GOT3 (cell line): ENCODE measurements around the gene RIC1.
"Not testable (repeated sequence)": the region's sequence is repeated elsewhere in the genome, so short reads cannot be mapped to it uniquely, and the experiment has no call there.

Experiments used
- DNase-seq: peaks from one replicate; lab custom pipeline; 2025; ENCODE audit warnings: mixed read lengths; lab: John Stamatoyannopoulos, UW

Gene RIC1

DNA sequence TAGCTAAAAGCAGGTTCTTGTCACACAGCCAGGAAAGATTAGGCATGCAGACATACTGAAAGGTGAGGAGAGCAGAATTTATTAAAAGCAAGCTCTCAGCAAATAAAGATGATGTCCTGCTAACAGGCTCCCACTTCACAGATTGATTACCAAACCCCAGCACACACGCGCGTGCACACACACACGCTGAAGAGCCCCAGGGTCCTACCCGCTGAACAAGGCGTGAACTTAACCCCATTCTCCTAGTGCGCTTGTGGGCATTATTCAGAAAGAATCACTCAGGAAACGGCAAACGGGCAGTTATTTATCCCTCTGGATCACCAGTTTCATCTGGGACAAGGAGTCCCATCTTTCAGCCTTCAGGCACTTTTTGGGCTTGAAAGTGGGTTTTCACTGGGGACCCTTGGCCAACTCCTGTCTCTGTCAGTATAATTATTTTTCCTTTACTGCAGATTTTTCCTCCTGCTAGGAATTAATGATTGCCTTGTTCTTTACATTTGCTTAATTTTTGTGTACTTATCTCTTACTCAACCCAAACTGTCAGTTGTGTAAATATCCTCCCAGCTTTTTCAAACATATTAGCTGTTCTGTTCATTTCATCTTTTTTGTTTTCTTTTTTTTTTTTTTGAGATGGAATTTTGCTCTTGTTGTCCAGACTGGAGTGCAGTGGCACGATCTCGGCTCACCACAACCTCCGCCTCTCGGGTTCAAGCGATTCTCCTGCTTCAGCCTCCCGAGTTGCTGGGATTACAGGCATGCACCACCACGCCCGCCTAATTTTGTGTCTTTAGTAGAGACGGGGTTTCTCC lies 92.6 kb downstream of the RIC1 start:
- DNase-seq, result no peak

DNA sequence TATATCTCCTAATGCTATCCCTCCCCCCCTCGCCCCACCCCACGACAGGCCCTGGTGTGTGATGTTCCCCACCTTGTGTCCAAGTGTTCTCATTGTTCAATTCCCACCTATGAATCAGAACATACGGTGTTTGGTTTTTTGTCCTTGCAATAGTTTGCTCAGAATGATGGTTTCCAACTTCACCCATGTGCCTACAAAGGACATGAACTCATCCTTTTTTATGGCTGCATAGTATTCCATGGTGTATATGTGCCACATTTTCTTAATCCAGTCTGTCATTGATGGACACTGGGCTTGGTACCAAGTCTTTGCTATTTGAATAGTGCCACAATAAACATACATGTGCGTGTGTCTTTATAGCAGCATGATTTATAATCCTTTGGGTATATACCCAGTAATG lies 93.8 kb downstream of the RIC1 start:
- DNase-seq, result not testable (repeated sequence)

DNA sequence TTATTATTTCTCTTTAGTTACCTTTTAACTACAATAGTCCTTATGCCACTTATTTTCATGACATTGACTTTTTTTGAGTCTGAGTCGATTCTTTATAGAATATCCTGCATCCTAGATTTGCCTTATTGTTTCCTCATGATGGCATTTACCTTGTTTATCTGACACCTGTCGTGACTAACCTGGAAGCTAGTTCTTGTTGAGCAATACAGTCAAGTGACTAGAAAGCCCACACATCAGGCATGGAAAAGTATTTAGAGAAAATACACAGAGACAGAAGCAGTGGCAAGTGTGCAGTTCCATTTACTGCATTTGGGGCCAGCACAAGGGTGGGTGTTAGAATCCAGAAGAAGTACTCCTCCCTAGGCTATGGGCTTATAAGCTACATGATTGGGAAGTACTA lies 106.2 kb downstream of the RIC1 start:
- no peak for DNase-seq

DNA sequence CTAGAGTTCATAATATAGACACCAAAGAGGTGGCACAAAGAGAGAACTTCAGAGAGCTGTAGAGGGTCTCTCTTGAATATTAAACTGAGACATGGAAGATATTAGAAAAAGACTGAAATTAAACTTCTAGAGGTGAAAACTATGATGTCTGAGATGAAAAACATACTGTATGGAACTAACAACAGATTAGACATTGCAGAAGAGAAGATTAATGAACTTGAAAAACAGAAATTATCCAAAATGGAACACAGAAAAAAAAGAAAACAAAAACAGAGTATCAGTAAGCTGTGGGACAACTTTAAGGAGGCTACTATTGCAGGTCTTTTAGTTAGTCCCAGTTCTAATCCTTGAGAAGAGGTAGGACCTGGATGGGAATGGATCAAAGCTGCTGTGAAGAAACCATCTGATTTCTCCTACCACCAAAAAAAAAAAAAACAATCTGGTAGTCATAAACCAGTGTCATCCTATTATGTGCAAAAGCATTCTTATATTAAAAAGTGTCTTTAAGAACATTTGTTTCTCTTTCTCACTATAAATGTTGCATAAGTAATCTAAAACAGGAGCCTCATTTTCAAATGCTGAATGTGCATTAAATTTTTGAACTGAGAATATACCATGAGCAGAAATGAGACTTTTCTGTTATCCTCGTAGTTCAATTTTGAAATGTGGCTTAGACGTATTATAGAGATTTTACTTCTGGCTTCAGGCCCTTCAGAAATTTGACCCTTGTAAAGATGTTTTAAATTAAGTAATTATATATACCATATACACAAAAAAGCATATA lies 107.8 kb downstream of the RIC1 start:
- no peak for DNase-seq

DNA sequence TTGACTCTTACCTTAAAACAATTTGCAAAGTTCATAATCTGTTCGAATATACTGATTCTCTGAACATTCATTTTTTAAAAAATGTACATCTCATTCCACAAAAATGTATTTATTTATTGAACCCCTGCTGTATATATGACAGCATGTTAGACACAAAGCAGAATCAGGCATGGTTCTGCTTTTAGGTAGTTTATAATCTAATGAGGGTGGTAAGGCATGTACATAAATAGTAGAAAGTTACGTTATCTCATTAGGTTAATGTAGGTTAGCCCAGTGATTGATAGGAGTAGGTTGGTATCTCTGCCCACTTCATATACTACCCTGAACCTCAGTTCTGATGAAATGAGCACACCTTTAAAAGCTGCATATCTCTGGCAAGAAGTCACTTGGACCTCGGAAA lies 114.2 kb downstream of the RIC1 start:
- no peak for DNase-seq

DNA sequence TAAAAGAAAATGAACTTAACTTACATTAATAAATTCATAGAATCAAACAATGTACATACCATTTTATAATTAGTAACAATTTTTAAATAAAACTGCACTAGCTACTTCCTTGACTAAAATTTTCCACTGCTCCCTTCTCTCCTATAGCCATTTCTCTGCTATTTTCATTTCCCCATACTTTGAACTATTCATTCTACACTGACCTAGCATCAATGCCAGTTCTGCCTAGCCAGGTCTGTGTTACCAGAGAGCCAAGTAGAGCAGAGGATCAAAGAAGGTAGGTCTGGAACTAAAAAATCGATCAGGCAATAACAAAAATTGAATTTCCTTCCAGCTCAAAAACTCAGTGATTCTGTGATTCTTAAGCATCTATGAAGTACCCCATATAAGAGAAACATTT lies 119.5 kb downstream of the RIC1 start:
- DNase-seq, result no peak

DNA sequence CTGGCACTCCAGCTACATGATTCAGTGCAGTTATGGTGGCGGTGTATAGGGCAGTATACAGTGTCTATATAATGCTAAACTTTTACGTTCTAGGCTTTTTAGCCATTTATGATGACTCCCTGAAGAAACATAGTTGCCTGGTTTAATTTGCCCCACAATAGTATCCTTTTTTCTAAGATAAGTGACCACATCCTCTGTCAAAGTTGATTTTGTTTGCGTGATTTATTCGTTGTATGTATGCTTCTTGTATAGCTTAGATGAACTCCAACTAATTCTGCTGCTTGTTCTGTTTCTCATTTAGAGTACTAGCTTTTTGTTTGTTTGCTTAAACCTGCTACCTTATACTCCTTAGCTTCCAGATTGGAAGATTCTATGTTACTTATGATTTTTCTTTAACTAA lies 120.4 kb downstream of the RIC1 start:
- no peak for DNase-seq

DNA sequence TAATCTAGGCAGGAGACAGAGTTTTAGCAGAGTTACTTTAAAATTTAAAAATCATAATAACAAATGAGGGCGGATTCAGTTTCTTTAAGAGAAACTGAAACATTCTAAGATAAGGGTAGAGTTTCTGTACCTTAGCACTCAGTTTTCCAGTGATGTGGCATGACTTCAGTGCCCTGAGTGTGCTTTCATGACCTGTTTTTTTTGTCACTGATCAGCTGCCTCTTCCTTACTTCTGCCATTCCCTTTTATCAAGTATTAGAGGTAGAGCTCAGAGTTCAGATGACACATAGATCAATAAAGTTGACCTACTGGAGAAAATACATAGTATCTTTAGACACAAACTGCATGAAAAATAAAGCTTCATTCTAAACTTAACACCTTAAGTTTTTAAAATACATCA lies 121.7 kb downstream of the RIC1 start:
- DNase-seq, result no peak

DNA sequence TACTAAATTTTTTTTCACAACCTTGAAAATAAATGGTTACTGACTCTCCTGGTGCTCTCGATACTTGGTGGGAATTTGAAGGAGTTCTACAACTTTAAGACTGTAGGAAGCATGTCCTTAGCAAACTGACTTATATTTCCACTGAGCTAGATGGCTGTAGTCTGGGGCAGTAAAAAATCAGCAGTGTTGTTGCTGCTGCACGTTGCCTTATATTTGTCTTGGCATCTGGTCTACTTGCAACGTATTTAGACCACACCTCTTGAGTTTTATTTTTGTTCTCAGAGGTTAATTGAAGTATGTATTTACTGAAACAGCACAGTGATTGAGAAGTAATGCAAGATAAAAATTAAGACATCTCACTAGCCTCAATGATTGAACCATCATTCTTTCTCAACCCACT lies 127.7 kb downstream of the RIC1 start:
- no peak for DNase-seq

DNA sequence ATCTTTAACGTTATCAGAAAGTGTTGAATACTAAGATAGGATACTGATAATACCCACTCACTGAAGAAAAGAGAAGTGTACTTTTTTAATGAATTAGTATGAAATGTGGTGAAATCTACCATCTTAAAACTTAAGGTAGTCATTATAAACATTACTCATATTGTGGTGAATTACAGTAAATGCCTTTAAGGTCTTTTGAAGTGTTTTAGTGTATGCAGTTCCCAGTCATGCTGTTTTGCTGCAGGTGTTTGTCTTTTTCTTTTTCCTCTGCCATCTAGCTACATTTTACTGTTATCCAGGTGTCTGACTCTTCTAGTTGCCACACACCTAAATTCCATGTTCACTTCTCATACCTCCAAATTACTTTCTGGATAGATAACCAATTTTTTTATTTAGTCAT lies 131.4 kb downstream of the RIC1 start:
- DNase-seq, result no peak

DNA sequence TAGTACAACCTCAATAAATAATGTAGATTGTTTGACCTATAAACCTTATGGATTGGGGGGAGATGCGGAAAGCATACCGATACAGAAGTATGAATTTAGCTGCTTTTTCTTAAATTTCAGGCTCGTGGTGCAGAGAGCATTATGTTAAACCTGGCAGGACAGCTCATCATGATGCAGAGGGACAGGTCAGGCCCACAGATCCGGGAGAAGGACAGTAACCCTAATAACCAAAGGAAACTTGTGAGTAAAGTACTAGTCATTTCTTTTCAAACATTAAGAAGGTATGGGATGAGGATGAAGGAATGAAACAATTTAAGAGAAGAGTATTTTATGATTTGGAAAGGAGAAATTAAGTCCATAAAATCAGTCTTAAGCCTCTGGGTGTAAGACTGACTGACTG lies 133.5 kb downstream of the RIC1 start:
- no peak for DNase-seq

DNA sequence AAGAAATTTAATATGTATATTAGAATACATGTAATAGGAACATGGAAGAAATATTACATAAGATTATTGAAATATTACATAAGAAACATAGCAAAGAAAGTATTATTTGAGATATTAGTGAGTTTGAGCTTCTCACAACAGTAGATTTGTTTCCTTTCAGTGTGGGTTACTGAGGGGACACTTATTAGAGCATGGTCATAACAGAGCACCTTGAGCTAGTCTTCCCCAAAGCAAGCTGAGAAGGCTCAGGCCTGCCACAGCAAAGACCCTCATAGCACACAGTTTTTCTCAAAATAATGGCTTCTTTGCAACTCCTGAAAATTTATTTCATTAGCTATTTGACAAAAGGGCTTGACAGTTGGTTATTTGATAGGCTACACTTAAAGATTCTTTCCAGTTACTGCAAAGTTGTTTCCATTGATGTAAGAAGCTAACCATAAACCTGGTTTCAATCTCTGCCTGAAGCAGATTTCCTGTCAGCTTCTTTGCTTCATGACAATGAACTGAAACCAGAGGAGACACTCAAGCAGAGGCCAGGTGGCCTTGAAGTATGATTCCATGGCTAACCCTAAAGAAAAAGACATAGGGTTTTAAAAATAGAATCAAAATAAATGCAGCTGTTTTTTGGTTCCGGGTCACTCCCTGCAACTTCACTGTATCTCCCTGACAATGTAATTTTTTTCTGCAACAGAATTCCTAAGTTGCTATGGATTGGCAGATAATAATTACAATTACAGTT lies 135.4 kb downstream of the RIC1 start:
- no peak for DNase-seq

DNA sequence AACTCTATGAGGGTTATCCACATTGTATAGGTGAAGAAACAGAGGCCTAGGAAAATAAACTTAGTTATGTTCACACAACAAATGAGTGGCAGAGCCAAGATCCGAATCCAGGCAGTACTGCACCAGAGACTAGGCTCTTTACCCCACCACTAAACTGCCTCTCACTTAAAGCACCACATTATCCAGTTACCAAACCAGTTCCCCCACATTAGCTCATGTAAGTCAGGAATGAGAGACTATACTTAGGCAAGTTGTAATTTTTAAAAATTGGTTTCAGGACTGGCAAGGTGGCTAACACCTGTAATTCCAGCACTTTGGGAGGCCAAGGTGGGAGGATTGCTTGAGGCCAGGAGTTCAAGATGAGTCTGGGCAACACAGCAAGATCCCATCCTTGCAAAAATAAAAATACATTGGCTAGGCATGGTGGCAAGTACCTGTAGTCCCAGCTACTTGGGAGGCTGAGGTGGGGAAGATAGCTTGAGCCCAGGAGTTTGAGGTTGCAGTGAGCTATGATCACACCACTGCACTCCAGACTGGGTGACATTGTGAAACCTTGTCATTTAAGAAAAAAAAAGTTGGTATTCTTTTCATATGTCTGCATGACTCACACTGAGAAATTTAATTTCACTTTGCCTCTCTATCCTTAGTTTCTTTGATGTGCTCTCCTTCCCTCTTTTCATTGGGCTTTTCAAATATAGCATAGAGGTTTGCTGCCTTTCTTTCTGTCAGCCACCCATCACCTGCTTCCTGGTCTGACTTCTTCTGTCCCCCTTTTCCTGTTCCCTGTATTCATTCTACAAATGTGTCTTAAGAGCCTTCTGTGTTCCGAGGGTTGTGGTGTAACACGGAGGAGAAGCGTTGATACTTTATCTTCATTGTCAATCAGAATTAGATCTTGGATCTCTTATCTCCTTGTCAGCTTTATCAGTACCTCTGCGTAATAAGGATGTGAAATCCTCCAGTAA lies 139.3 kb downstream of the RIC1 start:
- DNase-seq, result no peak

DNA sequence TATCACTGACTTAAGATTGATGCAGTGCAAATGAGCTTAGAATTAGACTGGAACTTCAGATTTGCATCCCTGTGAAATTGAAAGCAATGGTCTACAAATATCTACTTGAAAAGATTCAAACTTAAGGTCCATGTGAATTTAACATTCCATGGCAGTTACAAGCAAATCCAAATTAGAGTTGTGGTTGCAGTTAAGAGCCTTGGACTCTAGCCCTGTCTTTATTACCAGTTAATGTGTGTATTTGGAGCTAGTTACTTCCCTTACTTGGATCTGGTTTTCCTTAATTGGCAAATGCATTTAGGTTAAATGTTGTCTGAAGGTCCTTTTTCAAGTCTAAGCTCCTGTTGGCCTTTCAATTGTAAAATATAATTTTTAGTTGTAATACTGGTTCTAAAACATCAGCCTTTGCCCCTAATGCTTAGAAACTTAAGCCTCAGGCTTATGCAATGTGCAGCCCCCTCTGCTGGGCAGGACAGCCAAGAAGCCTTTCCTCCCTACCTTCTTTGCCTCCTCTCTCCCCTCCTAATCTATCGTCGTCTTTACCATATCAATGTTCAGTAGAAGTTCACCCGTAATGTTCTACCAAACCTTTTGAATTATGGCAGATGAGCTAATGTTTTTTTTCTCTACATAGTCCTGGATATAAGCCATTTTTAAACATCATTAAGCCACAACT lies 144.6 kb downstream of the RIC1 start:
- no peak for DNase-seq

DNA sequence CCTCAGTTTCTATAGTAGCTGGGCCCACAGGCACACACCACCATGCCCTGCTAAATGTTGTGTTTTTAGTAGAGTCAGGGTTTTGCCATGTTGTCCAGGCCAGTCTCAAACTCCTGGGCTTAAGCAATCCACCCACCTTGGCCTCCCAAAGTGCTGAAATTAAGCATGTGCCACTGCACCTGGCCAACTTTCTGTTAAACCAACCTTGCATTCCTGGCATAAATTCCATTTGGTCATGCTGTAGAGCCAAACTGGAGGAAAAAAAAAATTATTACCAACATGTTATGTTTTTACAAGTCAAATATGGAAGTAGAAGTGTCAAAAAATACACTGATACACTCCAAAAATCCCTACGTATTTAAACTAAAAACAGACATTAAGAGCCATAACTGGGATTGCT lies 149.9 kb downstream of the RIC1 start:
- no peak for DNase-seq

DNA sequence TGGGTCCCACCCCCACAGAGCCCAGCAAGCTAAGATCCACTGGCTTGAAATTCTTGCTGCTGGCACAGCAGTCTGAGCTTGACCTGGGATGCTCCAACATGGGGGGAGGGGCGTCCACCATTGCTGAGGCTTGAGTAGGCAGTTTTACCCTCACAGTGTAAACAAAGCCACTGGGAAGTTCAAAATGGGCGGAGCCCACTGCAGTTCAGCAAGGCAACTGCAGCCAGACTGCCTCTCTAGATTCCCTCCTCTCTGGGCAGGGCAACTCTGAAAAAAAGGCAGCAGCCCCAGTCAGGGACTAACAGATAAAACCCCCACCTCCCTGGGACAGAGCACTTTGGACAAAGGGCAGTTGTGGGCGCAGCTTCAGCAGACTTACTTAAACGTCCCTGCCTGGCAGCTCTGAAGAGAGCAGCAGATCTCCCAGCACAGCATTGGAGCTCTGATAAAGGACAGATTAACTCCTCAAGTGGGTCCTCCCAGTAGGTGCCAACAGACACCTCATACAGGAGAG lies 150.9 kb downstream of the RIC1 start:
- DNase-seq, result not testable (repeated sequence)

DNA sequence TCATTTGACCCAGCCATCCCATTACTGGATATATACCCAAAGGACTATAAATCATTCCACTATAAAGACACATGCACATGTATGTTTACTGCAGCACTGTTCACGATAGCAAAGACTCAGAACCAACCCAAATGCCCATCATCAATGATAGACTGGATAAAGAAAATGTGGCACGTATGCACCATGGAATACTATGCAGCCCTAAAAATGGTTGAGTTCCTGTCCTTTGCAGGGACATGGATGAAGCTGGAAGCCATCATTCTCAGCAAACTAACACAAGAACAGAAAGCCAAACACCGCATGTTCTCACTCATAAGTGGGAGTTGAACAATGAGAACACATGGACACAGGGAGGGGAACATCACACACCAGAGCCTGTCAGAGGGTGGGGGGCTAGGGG lies 154.5 kb downstream of the RIC1 start:
- not testable (repeated sequence) for DNase-seq

DNA sequence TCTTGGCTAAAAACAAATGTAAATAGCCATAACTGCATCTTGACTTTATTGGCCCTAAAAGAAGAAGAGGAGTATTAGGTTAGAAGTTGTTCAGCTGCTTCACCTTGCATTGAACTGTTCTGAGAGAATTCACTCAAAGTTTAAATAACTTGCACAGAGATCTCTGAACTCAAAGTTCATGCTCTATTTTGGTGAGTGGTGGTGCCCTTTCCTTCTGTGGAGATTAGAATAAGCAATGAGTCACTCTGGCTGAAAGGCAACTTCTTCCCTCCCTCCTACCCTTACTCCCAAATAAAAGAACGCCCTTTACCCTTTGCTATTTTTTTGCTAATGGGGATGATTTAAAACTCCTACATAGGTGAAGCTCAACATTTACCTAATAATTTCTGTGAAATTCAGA lies 155.1 kb downstream of the RIC1 start:
- DNase-seq, result no peak

DNA sequence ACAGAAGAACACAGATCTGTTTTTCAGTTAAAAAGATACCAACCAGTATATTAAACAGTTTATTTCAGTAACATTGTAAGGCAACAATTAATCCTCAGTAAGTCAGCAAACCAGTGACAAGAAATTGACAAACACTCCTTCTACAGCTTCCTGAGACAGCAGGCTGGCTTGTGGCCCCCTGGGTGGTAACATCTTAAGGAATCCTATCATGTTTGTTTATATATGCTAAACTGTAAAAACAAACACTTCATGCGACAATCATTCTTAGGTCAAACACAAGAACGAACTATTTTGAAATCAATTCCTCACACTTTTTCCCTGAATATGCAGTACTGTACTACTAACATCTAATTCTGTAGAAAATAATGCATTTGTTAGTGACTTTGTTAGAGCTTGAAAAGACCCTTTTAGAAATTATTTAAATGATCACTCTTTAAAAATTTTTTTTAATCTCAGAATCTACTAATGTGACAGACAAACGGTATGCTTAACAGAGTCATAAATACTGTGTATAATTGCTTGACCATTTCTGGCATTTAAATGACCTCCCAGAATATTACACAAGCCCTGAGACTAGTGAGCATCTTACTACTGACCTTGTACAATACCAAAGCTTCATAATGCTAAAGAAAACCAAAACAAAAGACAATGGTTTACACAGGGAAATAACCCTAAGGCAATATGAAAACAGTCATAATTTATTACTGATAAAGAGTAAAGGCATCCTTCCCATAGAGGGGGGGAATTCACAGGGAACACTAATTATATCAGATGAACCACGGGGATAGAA lies 155.8 kb downstream of the RIC1 start:
- no peak for DNase-seq
